Progenitor cell of endocrine pancreas (in vitro differentiated cells): ENCODE data around the gene AP5Z1. TPM values are rescaled to one million over a fixed set of nuclear protein-coding genes. Genes with fewer than 3 reads are reported as not detected.

Experiments used
- DNase-seq: peaks from one replicate; pipeline ENCODE4 v3.0.0; 2021; ENCODE audit warnings: low spot score; ENCODE audit not compliant: unreplicated experiment
- H3K27ac Mint-ChIP-seq: 2 replicates; pipeline ENCODE4 v1.8.0; 2021; ENCODE audit warnings: mild to moderate bottlenecking, moderate library complexity, mixed read lengths
- H3K27me3 Mint-ChIP-seq: 2 replicates; pipeline ENCODE4 v1.8.0; 2021; ENCODE audit warnings: mixed read lengths
- H3K36me3 Mint-ChIP-seq: 2 replicates; pipeline ENCODE4 v1.8.0; 2022; ENCODE audit warnings: mixed read lengths; ENCODE audit not compliant: insufficient read depth
- H3K4me1 Mint-ChIP-seq: 2 replicates; pipeline ENCODE4 v1.8.0; 2021; ENCODE audit warnings: low read depth, mixed read lengths
- H3K4me3 Mint-ChIP-seq: 2 replicates; pipeline ENCODE4 v1.8.0; 2021; ENCODE audit warnings: low read depth, mild to moderate bottlenecking, moderate library complexity, mixed read lengths
- H3K9me3 Mint-ChIP-seq: 2 replicates; pipeline ENCODE4 v1.8.0; 2021; ENCODE audit warnings: low read depth, mixed read lengths
- total RNA-seq: library from RNA; stranded (reverse); gene quantifications from 2 replicates; pipeline ENCODE4 v1.2.1, GENCODE V29; 2021
- TF ChIP-seq, protein P1 (sequence below): fragments of 200-600 bp; sonication (generic); IDR thresholded peaks from one replicate; pipeline ENCODE4 v1.5.0; 2021; ENCODE audit warnings: antibody characterized with exemption, mild to moderate bottlenecking; ENCODE audit not compliant: unreplicated experiment

AP5Z1 gene
- total RNA-seq, 1 donor from 2014 or later, result 42.8 TPM

DNA sequence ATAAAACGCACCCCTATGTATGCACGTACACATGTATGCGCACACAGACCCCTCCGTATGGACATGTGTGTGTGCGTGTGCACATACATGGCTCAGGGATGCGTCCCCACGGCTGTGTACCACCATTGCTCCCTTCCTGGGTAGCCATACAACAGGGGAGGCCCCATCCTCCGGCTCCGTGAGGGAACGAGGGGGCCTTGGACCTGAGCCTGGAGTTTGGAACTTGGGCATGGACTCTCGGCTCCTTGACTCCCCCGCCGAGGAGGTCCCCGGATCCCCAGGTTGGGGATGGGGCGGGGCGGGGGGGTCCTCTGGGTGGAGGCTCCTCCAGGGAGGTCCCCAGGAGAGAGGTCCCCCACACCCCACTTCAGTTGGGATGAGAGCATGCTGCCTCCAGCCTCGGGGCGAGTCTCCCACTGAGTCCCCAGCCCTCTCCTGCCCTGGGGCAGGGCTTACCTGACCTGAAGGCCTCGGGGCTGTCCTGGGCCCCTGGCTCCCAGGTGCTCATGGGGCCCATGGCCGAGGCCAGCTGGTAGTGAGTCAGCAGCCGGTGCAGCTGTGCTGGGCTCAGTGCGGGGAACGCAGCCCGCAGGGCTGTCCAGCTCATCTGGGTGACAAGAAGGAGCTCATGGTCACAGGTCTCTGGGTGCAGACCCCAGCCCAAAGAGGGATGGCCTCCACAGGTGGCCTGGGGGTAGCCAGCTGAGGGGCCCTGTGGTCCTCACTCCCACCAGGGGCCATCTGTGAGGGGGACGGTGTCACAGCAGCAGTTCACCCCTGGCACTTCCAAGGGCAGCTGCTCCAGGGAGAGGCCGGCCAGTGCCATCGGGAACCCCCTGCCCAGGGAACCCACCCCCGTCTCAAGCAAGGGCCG lies 29.9 kb downstream of the AP5Z1 start:
- Mint-ChIP-seq H3K4me3 (no peak overlapping the region), H3K27ac (no peak overlapping the region), H3K4me1 (peaks cover 3% of the 10 kb centered on the region), H3K27me3 (peaks cover 3% of the 10 kb centered on the region), H3K36me3 (no peaks in the 10 kb centered on the region), H3K9me3 (no peaks in the 10 kb centered on the region)
- DNase-seq, result no peak
- TF ChIP-seq, protein P1, sequence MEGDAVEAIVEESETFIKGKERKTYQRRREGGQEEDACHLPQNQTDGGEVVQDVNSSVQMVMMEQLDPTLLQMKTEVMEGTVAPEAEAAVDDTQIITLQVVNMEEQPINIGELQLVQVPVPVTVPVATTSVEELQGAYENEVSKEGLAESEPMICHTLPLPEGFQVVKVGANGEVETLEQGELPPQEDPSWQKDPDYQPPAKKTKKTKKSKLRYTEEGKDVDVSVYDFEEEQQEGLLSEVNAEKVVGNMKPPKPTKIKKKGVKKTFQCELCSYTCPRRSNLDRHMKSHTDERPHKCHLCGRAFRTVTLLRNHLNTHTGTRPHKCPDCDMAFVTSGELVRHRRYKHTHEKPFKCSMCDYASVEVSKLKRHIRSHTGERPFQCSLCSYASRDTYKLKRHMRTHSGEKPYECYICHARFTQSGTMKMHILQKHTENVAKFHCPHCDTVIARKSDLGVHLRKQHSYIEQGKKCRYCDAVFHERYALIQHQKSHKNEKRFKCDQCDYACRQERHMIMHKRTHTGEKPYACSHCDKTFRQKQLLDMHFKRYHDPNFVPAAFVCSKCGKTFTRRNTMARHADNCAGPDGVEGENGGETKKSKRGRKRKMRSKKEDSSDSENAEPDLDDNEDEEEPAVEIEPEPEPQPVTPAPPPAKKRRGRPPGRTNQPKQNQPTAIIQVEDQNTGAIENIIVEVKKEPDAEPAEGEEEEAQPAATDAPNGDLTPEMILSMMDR, result no peak

DNA sequence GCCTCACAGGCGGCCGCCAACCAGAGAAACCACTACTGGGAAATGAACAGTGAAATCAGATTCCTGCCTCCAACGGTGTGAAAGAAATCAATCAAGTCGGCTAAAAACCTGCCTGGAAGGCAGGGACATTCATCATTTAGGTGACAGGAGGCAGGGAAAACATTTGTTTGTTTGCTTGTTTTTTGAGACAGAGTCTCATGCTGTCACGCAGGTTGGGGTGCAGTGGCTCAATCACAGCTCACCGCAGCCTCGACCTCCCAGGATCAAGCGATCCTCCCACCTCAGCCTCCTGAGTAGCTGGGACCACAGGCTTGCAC lies 30.5 kb downstream of the AP5Z1 start:
- peaks cover 3% of the 10 kb centered on the region for H3K27me3 Mint-ChIP-seq

DNA sequence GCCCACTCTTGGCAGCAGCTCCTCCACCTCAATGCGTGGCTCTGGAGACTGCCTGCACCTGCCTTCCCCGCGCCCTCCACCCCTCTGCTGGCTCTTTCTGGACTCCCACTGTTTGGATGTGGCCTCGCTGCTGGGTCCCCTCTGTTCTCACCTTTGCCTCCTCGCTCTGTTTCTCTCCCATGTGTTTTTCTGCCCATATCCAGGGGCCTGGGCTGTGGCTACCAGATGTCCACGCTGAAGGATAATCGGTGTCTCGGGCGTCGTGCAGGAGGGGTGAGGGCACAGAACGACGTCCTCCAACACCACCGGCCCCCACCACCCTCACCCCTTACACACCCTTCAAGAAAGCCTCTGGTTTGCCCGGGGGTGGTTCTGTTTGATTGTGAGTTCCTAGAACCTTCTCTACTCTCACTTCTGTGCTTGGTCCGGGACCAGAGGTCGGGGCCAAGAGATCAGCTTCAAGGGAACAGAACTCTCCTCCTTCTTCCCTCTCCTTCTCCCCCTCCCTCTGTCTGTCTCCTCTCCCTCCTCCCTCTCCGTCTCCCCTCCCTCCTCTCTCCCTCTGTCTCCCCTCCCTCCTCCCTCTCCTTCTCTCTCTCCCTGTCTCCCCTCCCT lies 31.7 kb downstream of the AP5Z1 start:
- Mint-ChIP-seq H3K4me3 (no peak overlapping the region), H3K9me3 (no peaks in the 10 kb centered on the region), H3K27ac (no peak overlapping the region), H3K4me1 (peaks cover 3% of the 10 kb centered on the region), H3K36me3 (no peaks in the 10 kb centered on the region), H3K27me3 (peaks cover 3% of the 10 kb centered on the region)
- TF ChIP-seq, protein P1, result no peak
- DNase-seq, result no peak

More for the DNA sequence above, 30.5 kb downstream of the AP5Z1 start:
- TF ChIP-seq, protein P1, result no peak
- DNase-seq, result no peak
- Mint-ChIP-seq H3K9me3 (no peaks in the 10 kb centered on the region), H3K4me3 (no peak overlapping the region), H3K36me3 (no peaks in the 10 kb centered on the region), H3K4me1 (peaks cover 3% of the 10 kb centered on the region), H3K27ac (no peak overlapping the region)

DNA sequence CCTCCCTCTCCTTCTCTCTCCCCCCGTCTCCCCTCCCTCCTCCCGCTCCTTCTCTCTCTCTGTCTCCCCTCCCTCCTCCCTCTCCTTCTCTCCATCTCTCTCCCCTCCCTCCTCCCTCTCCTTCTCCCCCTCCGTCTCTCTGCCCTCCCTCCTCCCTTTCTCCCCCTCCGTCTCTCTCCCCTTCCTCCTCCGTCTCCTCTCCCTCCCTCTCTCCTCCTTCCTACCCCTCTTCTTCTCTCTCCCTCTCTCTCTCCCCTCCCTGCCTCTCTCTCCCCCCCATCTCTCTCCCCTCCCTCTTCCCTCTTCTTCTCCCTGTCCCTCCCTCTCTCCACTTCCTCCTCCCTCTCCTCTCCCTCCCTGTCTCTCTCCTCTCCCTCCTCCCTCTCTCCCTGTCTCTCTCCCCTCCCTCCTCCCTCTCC lies 32.2 kb downstream of the AP5Z1 start:
- H3K9me3 Mint-ChIP-seq, result peaks cover 1% of the 10 kb centered on the region
- no peak overlapping the region for H3K27ac Mint-ChIP-seq
- TF ChIP-seq, protein P1, result no peak
- DNase-seq, result no peak
- H3K4me1 Mint-ChIP-seq, result peaks cover 3% of the 10 kb centered on the region
- no peak overlapping the region for H3K4me3 Mint-ChIP-seq
- H3K36me3 Mint-ChIP-seq, result peaks cover under 1% of the 10 kb centered on the region
- peaks cover 3% of the 10 kb centered on the region for H3K27me3 Mint-ChIP-seq

DNA sequence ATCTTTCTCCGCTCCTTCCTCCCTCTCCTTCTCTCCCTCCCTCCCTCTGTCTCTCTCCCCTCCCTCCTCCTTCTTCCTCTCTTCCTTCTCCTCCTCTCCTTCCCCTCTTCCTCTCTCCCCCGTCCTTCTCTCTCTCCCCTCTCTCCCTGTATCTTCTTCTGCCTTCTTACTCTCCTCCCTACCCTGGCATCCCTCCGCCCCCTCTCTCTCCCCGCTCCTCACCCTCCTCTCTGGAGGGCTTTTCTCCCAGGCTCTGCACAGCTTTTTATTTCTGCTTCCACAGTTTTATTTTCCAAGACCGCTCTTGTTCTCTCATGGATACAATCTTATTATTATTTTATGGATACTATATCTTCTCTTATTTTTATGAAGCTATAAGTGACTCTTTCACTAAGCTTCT lies 32.6 kb downstream of the AP5Z1 start:
- TF ChIP-seq, protein P1, result no peak
- H3K27me3 Mint-ChIP-seq, result peaks cover 3% of the 10 kb centered on the region
- peaks cover 1% of the 10 kb centered on the region for H3K36me3 Mint-ChIP-seq
- H3K27ac Mint-ChIP-seq, result no peak overlapping the region
- DNase-seq, result no peak
- peaks cover 3% of the 10 kb centered on the region for H3K4me1 Mint-ChIP-seq
- H3K9me3 Mint-ChIP-seq, result peaks cover 4% of the 10 kb centered on the region
- no peak overlapping the region for H3K4me3 Mint-ChIP-seq
